ENCODE data around the gene OR2L13. TPM values are rescaled to one million over a fixed set of nuclear protein-coding genes. Genes with fewer than 3 reads are reported as not detected.
"Not testable (repeated sequence)": the region's sequence is repeated elsewhere in the genome, so short reads cannot be mapped to it uniquely, and the experiment has no call there.

The OR2L13 gene
- total RNA-seq, 2 experiments from 2014 or later = not detected

- ChIA-PET CTCF (no interaction called here), POLR2A (no interaction called here)
- H3K4me3 ChIP-seq (ENCODE audit: low read length) = no peak overlapping the region
- H3K4me1 ChIP-seq (ENCODE audit: insufficient read depth, low read length) = no peaks in the 10 kb centered on the region
- H3K4me1 Mint-ChIP-seq (ENCODE audit: low read depth) = no peaks in the 10 kb centered on the region
- no peaks in the 10 kb centered on the region for H3K9me3 Mint-ChIP-seq
- H3K36me3 ChIP-seq (ENCODE audit: insufficient read depth, low read length) = no peaks in the 10 kb centered on the region
- TF ChIP-seq CTCF (IDR thresholded peaks at IDR 0.05) = no peak
- H3K9me3 ChIP-seq (ENCODE audit: control insufficient read depth in 1 of 2, insufficient read depth in 1 of 2, low read length in 2 of 2) = no peaks in the 10 kb centered on the region
- H3K4me3 Mint-ChIP-seq = no peak overlapping the region
- peaks cover 4% of the 10 kb centered on the region for H3K36me3 Mint-ChIP-seq (ENCODE audit: low read depth)
- no peaks in the 10 kb centered on the region for H3K27me3 ChIP-seq (ENCODE audit: control insufficient read depth in 1 of 2, insufficient read depth in 2 of 2, low read length in 2 of 2)
- DNase-seq (no peak), ATAC-seq (ENCODE audit: poor library complexity) (no peak)
- no peak overlapping the region for H3K27ac ChIP-seq (ENCODE audit: low read depth in 1 of 2, low read length in 2 of 2)
- H3K27ac Mint-ChIP-seq = no peak overlapping the region
- intact Hi-C loops (cut with DNase I, micrococcal nuclease) = no loop called here
- H3K27me3 Mint-ChIP-seq = no peaks in the 10 kb centered on the region
These were observed 29.9 kb upstream of the OR2L13 start for GRCh38 chr1:248065071-248065470.

GRCh38 chr1:248065604-248066003, 29.4 kb upstream of the OR2L13 start:
- Histone ChIP-seq H3K36me3 (ENCODE audit: insufficient read depth, low read length) (no peaks in the 10 kb centered on the region), H3K4me3 (ENCODE audit: low read length) (no peak overlapping the region), H3K9me3 (ENCODE audit: control insufficient read depth in 1 of 2, insufficient read depth in 1 of 2, low read length in 2 of 2) (no peaks in the 10 kb centered on the region), H3K4me1 (ENCODE audit: insufficient read depth, low read length) (no peaks in the 10 kb centered on the region), H3K27ac (ENCODE audit: low read depth in 1 of 2, low read length in 2 of 2) (no peak overlapping the region), H3K27me3 (ENCODE audit: control insufficient read depth in 1 of 2, insufficient read depth in 2 of 2, low read length in 2 of 2) (no peaks in the 10 kb centered on the region)
- no peaks in the 10 kb centered on the region for H3K4me1 Mint-ChIP-seq (ENCODE audit: low read depth)
- H3K36me3 Mint-ChIP-seq (ENCODE audit: low read depth) = peaks cover 4% of the 10 kb centered on the region
- DNase-seq = no peak
- H3K27me3 Mint-ChIP-seq = no peaks in the 10 kb centered on the region
- TF ChIP-seq CTCF (IDR thresholded peaks at IDR 0.05) = no peak
- CTCF ChIA-PET = no interaction called here
- no peaks in the 10 kb centered on the region for H3K9me3 Mint-ChIP-seq
- POLR2A ChIA-PET = no interaction called here
- no peak overlapping the region for H3K27ac Mint-ChIP-seq
- H3K4me3 Mint-ChIP-seq = no peak overlapping the region
- intact Hi-C loops (cut with DNase I, micrococcal nuclease) = no loop called here
- ATAC-seq (ENCODE audit: poor library complexity) = no peak

- H3K4me1 Mint-ChIP-seq (ENCODE audit: low read depth); H3K4me3 ChIP-seq (ENCODE audit: low read length); H3K27ac ChIP-seq (ENCODE audit: low read depth in 1 of 2, low read length in 2 of 2); ATAC-seq (ENCODE audit: poor library complexity); H3K9me3 ChIP-seq (ENCODE audit: control insufficient read depth in 1 of 2, insufficient read depth in 1 of 2, low read length in 2 of 2); H3K27me3 Mint-ChIP-seq; H3K4me3 Mint-ChIP-seq; H3K36me3 ChIP-seq (ENCODE audit: insufficient read depth, low read length); CTCF ChIA-PET; H3K4me1 ChIP-seq (ENCODE audit: insufficient read depth, low read length); H3K27ac Mint-ChIP-seq; H3K36me3 Mint-ChIP-seq (ENCODE audit: low read depth); intact Hi-C loops (cut with DNase I, micrococcal nuclease); DNase-seq; POLR2A ChIA-PET; H3K27me3 ChIP-seq (ENCODE audit: control insufficient read depth in 1 of 2, insufficient read depth in 2 of 2, low read length in 2 of 2): not testable (repeated sequence)
- peaks cover 17% of the 10 kb centered on the region for H3K9me3 Mint-ChIP-seq
These were observed 11.1 kb upstream of the OR2L13 start for GRCh38 chr1:248083864-248084263.

GRCh38 chr1:248098529-248098928, 3.5 kb downstream of the OR2L13 start:
- no peak for ATAC-seq (ENCODE audit: poor library complexity)
- no peak for TF ChIP-seq CTCF (IDR thresholded peaks at IDR 0.05)
- Mint-ChIP-seq H3K27me3 (no peaks in the 10 kb centered on the region), H3K27ac (no peak overlapping the region), H3K9me3 (peaks cover 3% of the 10 kb centered on the region), H3K4me1 (ENCODE audit: low read depth) (no peaks in the 10 kb centered on the region), H3K36me3 (ENCODE audit: low read depth) (no peaks in the 10 kb centered on the region), H3K4me3 (no peak overlapping the region)
- CTCF ChIA-PET = no interaction called here
- Histone ChIP-seq H3K27me3 (ENCODE audit: control insufficient read depth in 1 of 2, insufficient read depth in 2 of 2, low read length in 2 of 2) (no peaks in the 10 kb centered on the region), H3K27ac (ENCODE audit: low read depth in 1 of 2, low read length in 2 of 2) (no peak overlapping the region), H3K4me1 (ENCODE audit: insufficient read depth, low read length) (no peaks in the 10 kb centered on the region), H3K9me3 (ENCODE audit: control insufficient read depth in 1 of 2, insufficient read depth in 1 of 2, low read length in 2 of 2) (peaks cover 0 to 7% of the 10 kb centered on the region in 2 experiments), H3K4me3 (ENCODE audit: low read length) (no peak overlapping the region), H3K36me3 (ENCODE audit: insufficient read depth, low read length) (no peaks in the 10 kb centered on the region)
- no peak for DNase-seq
- POLR2A ChIA-PET = no interaction called here
- intact Hi-C loops (cut with DNase I, micrococcal nuclease) = no loop called here
